ENCODE results near the gene SLC39A13.

Gene SLC39A13

DNA sequence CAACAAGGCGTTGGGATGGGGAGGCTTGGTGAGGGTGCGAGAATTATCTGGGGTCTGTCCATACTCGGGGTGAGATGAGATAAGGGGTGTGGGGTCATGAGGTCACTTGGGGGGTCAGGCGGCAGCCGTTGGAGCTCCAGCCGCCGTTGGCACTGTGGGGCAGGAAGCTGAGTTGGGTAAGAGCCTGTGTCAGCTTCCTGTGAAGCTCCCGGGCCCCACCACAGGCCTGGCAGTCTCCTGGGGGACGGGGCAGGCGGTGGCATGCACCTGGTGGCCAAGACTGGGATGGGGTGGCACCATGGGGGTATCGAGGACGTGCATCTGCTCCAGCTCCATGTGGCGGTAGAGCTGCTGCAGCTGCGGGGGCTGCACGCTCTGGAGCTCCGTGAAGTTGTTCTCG lies 48.8 kb upstream of the SLC39A13 start:
- Histone ChIP-seq H3K9me2 (replicated peaks; ENCODE audit: insufficient read depth, low read length) (no peaks in the 10 kb centered on the region), H4K20me1 (ENCODE audit: insufficient read depth, low read length) (no peaks in the 10 kb centered on the region), H3K36me3 (replicated peaks; ENCODE audit: insufficient read depth, low read length) (no peaks in the 10 kb centered on the region), H3K4me2 (ENCODE audit: low read depth, low read length) (no peak overlapping the region), H2AFZ (ENCODE audit: low read length) (no peak overlapping the region), H3K27ac (ENCODE audit: low read length) (no peak overlapping the region), H3K4me3 (ENCODE audit: low read length) (no peak overlapping the region), H3K79me2 (ENCODE audit: low read length) (no peaks in the 10 kb centered on the region), H3K9me3 (replicated peaks; ENCODE audit: insufficient read depth, low read length) (no peaks in the 10 kb centered on the region), H3K4me1 (ENCODE audit: low read length) (no peaks in the 10 kb centered on the region), H3K27me3 (replicated peaks; ENCODE audit: insufficient read depth, low read length) (no peaks in the 10 kb centered on the region), H3K9ac (ENCODE audit: low read length) (no peak overlapping the region), H3F3A (ENCODE audit: insufficient read depth, low read length) (no peaks in the 10 kb centered on the region)
- TF ChIP-seq EZH2 (optimal IDR thresholded peaks at IDR 0.05; ENCODE audit: low read depth, low read length) = no peak
- TF ChIP-seq, protein P1, sequence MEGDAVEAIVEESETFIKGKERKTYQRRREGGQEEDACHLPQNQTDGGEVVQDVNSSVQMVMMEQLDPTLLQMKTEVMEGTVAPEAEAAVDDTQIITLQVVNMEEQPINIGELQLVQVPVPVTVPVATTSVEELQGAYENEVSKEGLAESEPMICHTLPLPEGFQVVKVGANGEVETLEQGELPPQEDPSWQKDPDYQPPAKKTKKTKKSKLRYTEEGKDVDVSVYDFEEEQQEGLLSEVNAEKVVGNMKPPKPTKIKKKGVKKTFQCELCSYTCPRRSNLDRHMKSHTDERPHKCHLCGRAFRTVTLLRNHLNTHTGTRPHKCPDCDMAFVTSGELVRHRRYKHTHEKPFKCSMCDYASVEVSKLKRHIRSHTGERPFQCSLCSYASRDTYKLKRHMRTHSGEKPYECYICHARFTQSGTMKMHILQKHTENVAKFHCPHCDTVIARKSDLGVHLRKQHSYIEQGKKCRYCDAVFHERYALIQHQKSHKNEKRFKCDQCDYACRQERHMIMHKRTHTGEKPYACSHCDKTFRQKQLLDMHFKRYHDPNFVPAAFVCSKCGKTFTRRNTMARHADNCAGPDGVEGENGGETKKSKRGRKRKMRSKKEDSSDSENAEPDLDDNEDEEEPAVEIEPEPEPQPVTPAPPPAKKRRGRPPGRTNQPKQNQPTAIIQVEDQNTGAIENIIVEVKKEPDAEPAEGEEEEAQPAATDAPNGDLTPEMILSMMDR (IDR thresholded peaks at IDR 0.05; ENCODE audit: low read length) = no peak
- no peak for TF ChIP-seq EZH2phosphoT487 (IDR thresholded peaks at IDR 0.05; ENCODE audit: low read length)
- DNase-seq = no peak

DNA sequence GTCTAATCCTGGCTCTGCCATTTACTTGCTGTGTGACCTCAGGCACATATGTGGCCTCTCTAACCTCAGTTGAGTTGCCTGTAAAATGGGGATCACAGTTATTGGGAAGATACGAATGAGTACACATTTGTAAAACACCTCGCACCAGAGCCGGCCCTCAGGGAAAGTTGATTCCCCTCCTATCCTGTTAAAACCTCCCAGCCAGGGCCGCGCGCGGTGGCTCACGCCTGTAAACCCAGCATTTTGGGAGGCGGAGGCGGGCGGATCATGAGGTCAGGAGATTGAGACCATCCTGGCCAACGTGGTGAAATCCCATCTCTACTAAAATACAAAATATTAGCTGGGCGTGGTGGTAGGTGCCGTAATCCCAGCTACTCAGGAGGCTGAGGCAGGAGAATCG lies 48.0 kb upstream of the SLC39A13 start:
- no peaks in the 10 kb centered on the region for H3K9me2 ChIP-seq (replicated peaks; ENCODE audit: insufficient read depth, low read length)
- no peaks in the 10 kb centered on the region for H3K9me3 ChIP-seq (replicated peaks; ENCODE audit: insufficient read depth, low read length)
- H3F3A ChIP-seq (ENCODE audit: insufficient read depth, low read length) = no peaks in the 10 kb centered on the region
- no peaks in the 10 kb centered on the region for H4K20me1 ChIP-seq (ENCODE audit: insufficient read depth, low read length)
- no peaks in the 10 kb centered on the region for H3K27me3 ChIP-seq (replicated peaks; ENCODE audit: insufficient read depth, low read length)
- H3K4me3 ChIP-seq (ENCODE audit: low read length) = no peak overlapping the region
- no peaks in the 10 kb centered on the region for H3K4me1 ChIP-seq (ENCODE audit: low read length)
- no peaks in the 10 kb centered on the region for H3K79me2 ChIP-seq (ENCODE audit: low read length)
- no peaks in the 10 kb centered on the region for H3K36me3 ChIP-seq (replicated peaks; ENCODE audit: insufficient read depth, low read length)
- H3K4me2 ChIP-seq (ENCODE audit: low read depth, low read length) = no peak overlapping the region
- no peak overlapping the region for H3K9ac ChIP-seq (ENCODE audit: low read length)
- DNase-seq = no peak
- no peak overlapping the region for H2AFZ ChIP-seq (ENCODE audit: low read length)
- TF ChIP-seq, protein P1 (IDR thresholded peaks at IDR 0.05; ENCODE audit: low read length) = no peak
- no peak for TF ChIP-seq EZH2phosphoT487 (IDR thresholded peaks at IDR 0.05; ENCODE audit: low read length)
- no peak for TF ChIP-seq EZH2 (optimal IDR thresholded peaks at IDR 0.05; ENCODE audit: low read depth, low read length)
- H3K27ac ChIP-seq (ENCODE audit: low read length) = no peak overlapping the region

DNA sequence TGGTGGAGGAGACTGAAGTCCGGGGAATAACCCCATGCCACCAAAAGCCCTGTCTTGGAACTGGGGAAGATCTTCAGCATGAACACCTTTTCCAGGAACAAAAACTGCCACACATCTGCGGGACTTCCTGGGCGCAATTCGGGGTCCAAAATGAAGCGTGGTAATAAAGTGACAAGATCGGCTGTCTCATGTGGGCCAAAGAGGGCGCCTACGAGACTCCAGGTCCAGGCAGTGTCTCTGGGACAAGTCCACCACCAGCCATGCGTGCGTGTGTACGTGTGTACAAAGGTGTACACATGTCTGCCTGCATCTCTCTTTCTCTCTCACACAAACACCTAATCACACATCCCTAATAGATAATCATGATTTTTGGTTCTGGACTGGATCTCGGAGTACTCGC lies 47.0 kb upstream of the SLC39A13 start:
- Histone ChIP-seq H4K20me1 (ENCODE audit: insufficient read depth, low read length) (no peaks in the 10 kb centered on the region), H3K27me3 (replicated peaks; ENCODE audit: insufficient read depth, low read length) (no peaks in the 10 kb centered on the region), H3K9me3 (replicated peaks; ENCODE audit: insufficient read depth, low read length) (no peaks in the 10 kb centered on the region), H2AFZ (ENCODE audit: low read length) (no peak overlapping the region), H3K9ac (ENCODE audit: low read length) (no peak overlapping the region), H3F3A (ENCODE audit: insufficient read depth, low read length) (no peaks in the 10 kb centered on the region), H3K4me3 (ENCODE audit: low read length) (no peak overlapping the region), H3K9me2 (replicated peaks; ENCODE audit: insufficient read depth, low read length) (no peaks in the 10 kb centered on the region), H3K36me3 (replicated peaks; ENCODE audit: insufficient read depth, low read length) (no peaks in the 10 kb centered on the region), H3K27ac (ENCODE audit: low read length) (no peak overlapping the region), H3K4me1 (ENCODE audit: low read length) (no peaks in the 10 kb centered on the region), H3K79me2 (ENCODE audit: low read length) (no peaks in the 10 kb centered on the region), H3K4me2 (ENCODE audit: low read depth, low read length) (no peak overlapping the region)
- no peak for DNase-seq
- TF ChIP-seq EZH2phosphoT487 (IDR thresholded peaks at IDR 0.05; ENCODE audit: low read length) = no peak
- TF ChIP-seq EZH2 (optimal IDR thresholded peaks at IDR 0.05; ENCODE audit: low read depth, low read length) = no peak
- TF ChIP-seq, protein P1 (IDR thresholded peaks at IDR 0.05; ENCODE audit: low read length) = no peak
